Thymus (tissue), 11 donors: ENCODE measurements around the gene ABCC4. TPM values are rescaled to one million over a fixed set of nuclear protein-coding genes. Genes with fewer than 3 reads are reported as not detected.
A peak's percentile ranks its signal among the peaks of the same experiment; 100 is the strongest.

Experiments used
- DNase-seq, 9 donors: peaks; one replicate each; pipeline ENCODE4 v3.0.0-alpha.2; 2013; ENCODE audit warnings: low spot score in 9 of 9, low read depth in 6 of 9, missing footprints in 1 of 9
- H3K27ac ChIP-seq, 2 donors: one replicate each; pipeline ENCODE4 v1.5.1; 2013; ENCODE audit warnings: control low read depth in 1 of 2, low read depth in 1 of 2, low read length in 1 of 2, mild to moderate bottlenecking in 1 of 2, moderate library complexity in 1 of 2
- H3K27me3 ChIP-seq, 2 donors: one replicate each; pipeline ENCODE4 v1.5.1; 2013; ENCODE audit warnings: low read length in 1 of 2; ENCODE audit not compliant: control insufficient read depth in 2 of 2, insufficient read depth in 1 of 2
- H3K36me3 ChIP-seq, 2 donors: one replicate each; pipeline ENCODE4 v1.5.1; 2013; ENCODE audit warnings: low read length in 1 of 2, mild to moderate bottlenecking in 1 of 2, moderate library complexity in 1 of 2; ENCODE audit not compliant: control insufficient read depth in 2 of 2, insufficient read depth in 2 of 2
- H3K4me1 ChIP-seq, 2 donors: one replicate each; pipeline ENCODE4 v1.5.1; 2013; ENCODE audit warnings: low read length in 2 of 2; ENCODE audit not compliant: control insufficient read depth in 2 of 2, insufficient read depth in 2 of 2
- H3K4me3 ChIP-seq, 2 donors: one replicate each; pipeline ENCODE4 v1.5.1; 2013; ENCODE audit warnings: low read length in 2 of 2, control low read depth in 1 of 2, mild to moderate bottlenecking in 1 of 2
- H3K9me3 ChIP-seq, 2 donors: one replicate each; pipeline ENCODE4 v1.5.1; 2013; ENCODE audit warnings: low read length in 1 of 2, mild to moderate bottlenecking in 1 of 2; ENCODE audit not compliant: control insufficient read depth in 2 of 2, insufficient read depth in 1 of 2
- WGBS: extraction: QIAGEN DNeasy Blood & Tissue Kit; methylation state at CpG from one replicate; pipeline ENCODE4 v1.1.7; 2013; 5-methylcytosine and 5-hydroxymethylcytosine counted together
- polyA plus RNA-seq: library from polyadenylated mRNA; stranded (reverse); fragments of 200-250 nt; gene quantifications from one replicate; pipeline ENCODE4 v1.2.3, GENCODE V29; 2013
- total RNA-seq: library from RNA; stranded (reverse); fragments of 120-200 nt; gene quantifications from one replicate; pipeline ENCODE4 v1.2.4, GENCODE V29; 2013
- donor health status: healthy.

The ABCC4 gene
- total and polyA plus RNA-seq, 2 donors = 2.6 to 10.3 TPM

DNA sequence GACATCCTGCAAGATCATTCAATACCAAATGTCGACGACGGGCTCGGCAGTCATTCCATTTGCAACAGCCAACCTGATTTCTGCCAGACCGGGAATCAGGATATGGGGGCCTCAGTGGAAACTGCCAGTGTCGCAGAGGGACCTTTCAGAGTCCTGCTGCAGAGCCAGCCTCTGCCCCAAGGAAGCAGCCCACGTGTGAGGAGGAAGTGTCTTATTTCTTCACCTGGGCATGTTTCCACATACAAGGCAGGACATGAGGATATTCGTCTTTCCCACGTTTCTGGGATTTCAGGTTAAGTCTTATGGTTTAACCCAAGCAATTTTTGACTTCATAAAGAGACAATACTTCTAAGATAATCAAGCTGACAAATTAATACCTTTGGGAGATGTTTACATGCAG lies 69.9 kb downstream of the ABCC4 start:
- H3K27me3 ChIP-seq = no peaks in the 10 kb centered on the region
- H3K4me1 ChIP-seq = peaks cover 5 to 8% of the 10 kb centered on the region in 2 donors
- no peak overlapping the region for H3K4me3 ChIP-seq
- no peak overlapping the region for H3K27ac ChIP-seq
- H3K36me3 ChIP-seq = no peaks in the 10 kb centered on the region
- no peaks in the 10 kb centered on the region for H3K9me3 ChIP-seq
- 91% methylated on average over 9 of the region's 9 CpGs for WGBS
- no peak for DNase-seq

DNA sequence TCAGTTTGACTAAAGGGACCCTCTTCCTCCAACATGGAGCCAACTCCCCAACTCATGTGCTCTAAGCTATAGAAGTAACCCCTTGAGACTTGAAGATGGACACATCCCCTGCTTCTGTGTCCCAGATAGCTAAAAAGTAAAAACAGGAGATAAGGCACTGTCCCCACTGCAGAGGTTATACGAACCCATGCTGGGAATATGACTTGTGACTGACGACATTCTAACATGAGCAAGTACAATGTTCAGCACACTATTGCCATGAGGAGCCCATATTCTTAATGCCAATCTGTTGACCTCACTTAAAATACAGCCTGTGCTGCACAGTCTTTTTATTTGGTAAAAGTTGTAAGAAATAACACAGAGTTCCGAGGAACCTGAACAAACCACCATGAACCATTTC lies 71.4 kb downstream of the ABCC4 start:
- Histone ChIP-seq H3K27me3 (no peaks in the 10 kb centered on the region), H3K4me3 (no peak overlapping the region), H3K9me3 (no peaks in the 10 kb centered on the region), H3K4me1 (no peaks in the 10 kb centered on the region), H3K36me3 (no peaks in the 10 kb centered on the region), H3K27ac (no peak overlapping the region)
- WGBS = 96% methylated on average over 3 of the region's 3 CpGs
- no peak for DNase-seq

DNA sequence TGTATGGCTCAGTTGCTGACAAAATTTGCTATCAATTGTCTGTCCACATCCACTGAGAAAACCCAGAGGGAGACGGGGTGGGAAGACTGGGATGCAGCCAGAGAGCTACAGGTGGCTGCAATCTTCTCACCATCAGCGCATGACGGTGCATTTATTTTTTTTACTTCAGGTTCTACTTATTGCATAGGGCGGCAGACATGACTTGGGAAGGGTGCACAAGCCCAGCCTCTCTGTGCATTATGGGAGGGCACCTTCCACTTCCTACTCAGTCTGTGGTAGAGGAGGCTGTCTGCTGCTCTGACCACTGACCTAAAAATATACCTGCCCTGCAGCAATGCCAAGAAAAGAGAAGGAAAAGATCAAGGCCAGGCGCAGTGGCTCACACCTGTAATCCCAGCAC lies 73.1 kb downstream of the ABCC4 start:
- Histone ChIP-seq H3K27me3 (no peaks in the 10 kb centered on the region), H3K27ac (no peak overlapping the region), H3K4me3 (no peak overlapping the region), H3K9me3 (no peaks in the 10 kb centered on the region), H3K4me1 (no peaks in the 10 kb centered on the region), H3K36me3 (no peaks in the 10 kb centered on the region)
- no peak for DNase-seq
- 71% methylated on average over 5 of the region's 5 CpGs for whole genome bisulfite sequencing

DNA sequence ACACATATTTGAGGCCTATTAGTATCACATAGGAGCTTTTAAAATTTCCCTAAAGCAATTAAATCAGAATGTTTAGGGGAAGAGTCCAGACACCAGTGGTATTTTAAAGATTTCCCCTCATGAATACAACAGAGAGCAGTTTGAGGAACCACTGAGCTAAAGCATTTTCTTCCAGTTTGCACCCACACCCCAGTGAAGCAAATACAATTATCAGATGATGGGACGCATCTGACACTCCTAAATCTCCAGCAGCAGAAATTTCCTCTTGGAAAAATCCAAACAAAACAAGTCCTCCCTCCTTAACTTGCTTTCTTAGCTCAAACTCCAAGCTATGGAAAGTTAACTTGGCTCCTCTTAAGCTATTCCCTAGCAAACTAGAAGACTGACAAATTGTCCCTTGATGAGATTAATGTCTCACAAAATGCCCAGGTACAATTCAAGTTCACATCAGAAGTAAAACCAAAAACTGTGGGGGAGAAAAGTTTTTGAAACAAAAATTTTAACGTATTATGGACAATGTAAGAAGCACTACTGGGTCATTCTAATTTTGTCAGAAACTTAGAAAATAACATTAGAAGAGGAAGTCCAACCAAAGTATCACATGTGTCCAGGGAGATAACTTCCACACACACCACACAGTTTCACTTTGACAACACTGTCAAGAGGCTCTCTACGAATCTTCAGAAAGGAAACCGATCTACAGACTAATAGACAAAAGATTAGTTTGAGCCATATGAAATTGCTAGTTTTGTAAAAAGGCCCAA lies 74.1 kb downstream of the ABCC4 start:
- H3K9me3 ChIP-seq = no peaks in the 10 kb centered on the region
- no peaks in the 10 kb centered on the region for H3K4me1 ChIP-seq
- H3K27ac ChIP-seq = peak overlapping the region in 1 of 2 donors; percentile 27
- 24% methylated on average over 4 of the region's 4 CpGs for WGBS
- no peaks in the 10 kb centered on the region for H3K36me3 ChIP-seq
- no peaks in the 10 kb centered on the region for H3K27me3 ChIP-seq
- no peak for DNase-seq
- no peak overlapping the region for H3K4me3 ChIP-seq

DNA sequence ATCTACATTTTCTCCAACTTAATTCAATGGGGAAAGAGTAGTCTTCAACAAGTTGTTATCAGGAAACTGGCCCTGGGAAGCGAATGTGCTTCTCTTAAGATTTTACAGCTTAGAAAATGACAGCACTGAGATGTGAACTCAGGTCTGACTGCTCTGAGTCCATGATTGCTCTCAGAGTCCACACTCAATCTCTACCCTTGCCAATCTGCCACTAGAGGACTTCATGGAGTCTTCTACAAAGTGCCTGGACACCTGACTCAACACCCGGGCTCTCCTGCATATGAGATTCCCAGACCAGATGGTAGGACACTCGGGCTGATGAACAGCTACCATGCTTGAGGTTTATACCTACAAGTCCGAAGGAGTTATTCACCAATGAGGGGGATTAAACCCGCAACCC lies 74.8 kb downstream of the ABCC4 start:
- DNase-seq = no peak
- Histone ChIP-seq H3K36me3 (no peaks in the 10 kb centered on the region), H3K4me1 (no peaks in the 10 kb centered on the region), H3K27me3 (no peaks in the 10 kb centered on the region), H3K4me3 (no peak overlapping the region), H3K9me3 (no peaks in the 10 kb centered on the region), H3K27ac (peak overlapping the region in 1 of 2 donors; percentile 17)
- WGBS = 98% methylated on average over 5 of the region's 5 CpGs

DNA sequence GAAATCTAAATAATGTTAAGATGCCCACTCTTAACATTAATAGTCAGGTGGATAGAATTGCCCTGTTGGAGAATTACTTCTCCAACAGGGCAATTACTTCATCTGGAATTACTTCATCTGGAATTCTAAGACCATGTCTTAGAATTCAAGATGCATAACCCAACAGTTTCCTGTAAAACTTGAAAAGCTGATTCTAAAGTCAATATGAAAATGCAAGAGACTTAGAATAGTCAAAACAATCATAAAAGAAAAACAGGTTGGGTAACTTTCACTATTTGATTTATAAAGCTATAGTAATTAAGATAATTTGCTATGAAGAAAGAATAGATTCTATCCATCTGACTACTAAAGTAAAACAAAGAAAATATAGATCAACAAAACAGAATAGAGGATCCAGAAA lies 75.2 kb downstream of the ABCC4 start:
- no peaks in the 10 kb centered on the region for H3K9me3 ChIP-seq
- H3K36me3 ChIP-seq = no peaks in the 10 kb centered on the region
- no peaks in the 10 kb centered on the region for H3K27me3 ChIP-seq
- no peaks in the 10 kb centered on the region for H3K4me1 ChIP-seq
- no peak overlapping the region for H3K4me3 ChIP-seq
- H3K27ac ChIP-seq = no peak overlapping the region
- DNase-seq = no peak

DNA sequence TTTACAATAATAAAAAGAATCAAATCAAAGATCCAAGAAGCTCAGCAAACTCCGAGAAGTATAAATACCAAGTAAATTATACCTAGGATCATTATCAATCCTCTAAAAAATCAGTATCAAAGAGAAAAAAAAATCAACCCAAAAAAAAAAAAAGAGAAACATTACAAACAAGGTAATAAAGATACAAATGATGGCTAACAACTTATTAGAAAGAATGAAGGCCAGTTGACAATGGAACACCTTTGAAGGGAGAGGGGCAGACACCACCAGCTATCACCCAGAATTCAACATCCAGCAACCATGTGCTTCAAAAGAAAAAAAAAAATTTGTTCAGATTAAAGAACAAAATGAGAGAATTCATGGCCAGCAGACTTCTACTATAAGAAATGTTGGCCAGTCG lies 77.2 kb downstream of the ABCC4 start:
- H3K27me3 ChIP-seq = no peaks in the 10 kb centered on the region
- no peak for DNase-seq
- H3K9me3 ChIP-seq = no peaks in the 10 kb centered on the region
- no peaks in the 10 kb centered on the region for H3K36me3 ChIP-seq
- no peak overlapping the region for H3K4me3 ChIP-seq
- H3K27ac ChIP-seq = no peak overlapping the region
- no peaks in the 10 kb centered on the region for H3K4me1 ChIP-seq
- WGBS = 95% methylated on average over 2 of the region's 2 CpGs

DNA sequence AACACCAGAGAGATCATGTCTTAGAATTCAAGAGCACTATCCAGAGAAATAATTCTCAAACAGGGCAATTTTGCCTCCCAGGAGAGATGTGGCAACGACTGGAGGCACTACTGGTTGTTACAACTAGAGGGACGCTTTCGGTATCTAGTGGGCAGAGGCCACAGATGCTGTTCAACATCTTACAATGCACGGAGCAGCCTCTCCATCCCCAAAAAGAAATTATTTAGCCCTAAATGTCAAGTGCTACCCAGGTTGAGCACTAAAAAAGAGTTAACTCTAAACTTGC lies 78.6 kb downstream of the ABCC4 start:
- Histone ChIP-seq H3K4me1 (no peaks in the 10 kb centered on the region), H3K27me3 (no peaks in the 10 kb centered on the region), H3K9me3 (no peaks in the 10 kb centered on the region), H3K4me3 (no peak overlapping the region), H3K27ac (no peak overlapping the region), H3K36me3 (no peaks in the 10 kb centered on the region)
- WGBS = 96% methylated on average over 4 of the region's 4 CpGs
- no peak for DNase-seq

DNA sequence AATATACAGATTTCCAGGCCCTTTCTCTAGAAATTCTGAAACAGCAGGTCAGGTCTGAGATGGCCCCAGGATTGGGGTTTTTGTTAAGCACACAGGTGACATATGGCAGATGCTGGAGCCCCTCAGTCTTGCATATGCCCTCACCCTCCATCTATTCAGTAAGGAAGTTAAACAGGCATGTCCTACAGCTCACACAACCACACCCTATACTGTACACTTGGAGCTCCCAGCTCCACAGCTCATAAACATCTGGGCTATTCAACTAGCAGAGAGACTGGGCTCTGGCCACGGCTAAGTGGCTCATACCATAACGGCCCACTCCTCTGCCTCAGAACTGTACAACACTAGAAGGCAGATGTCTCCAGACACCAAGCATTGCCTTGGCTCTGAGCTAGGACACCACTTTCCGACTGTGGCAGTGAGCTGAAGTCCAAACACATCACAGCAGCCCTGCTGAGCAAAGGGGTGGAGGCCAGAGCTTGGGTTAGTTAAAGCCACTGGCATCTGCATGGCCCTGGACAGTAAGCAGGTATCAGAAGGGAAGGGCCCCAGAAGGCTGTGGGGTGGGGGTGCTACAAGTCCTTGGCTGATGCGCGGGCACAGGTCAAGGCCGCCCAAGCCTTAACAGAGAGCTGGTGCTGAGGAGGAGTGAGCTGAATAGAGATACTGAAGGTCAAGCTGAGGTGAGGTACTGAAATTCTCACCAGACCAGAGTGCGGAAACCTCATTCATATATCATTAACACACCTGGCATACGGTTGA lies 79.1 kb downstream of the ABCC4 start:
- H3K27me3 ChIP-seq = no peaks in the 10 kb centered on the region
- no peak for DNase-seq
- no peaks in the 10 kb centered on the region for H3K36me3 ChIP-seq
- no peaks in the 10 kb centered on the region for H3K4me1 ChIP-seq
- no peak overlapping the region for H3K27ac ChIP-seq
- H3K4me3 ChIP-seq = no peak overlapping the region
- no peaks in the 10 kb centered on the region for H3K9me3 ChIP-seq
- WGBS = 85% methylated on average over 8 of the region's 8 CpGs
